ENCODE results near the gene LRRC4C.

Gene LRRC4C

DNA sequence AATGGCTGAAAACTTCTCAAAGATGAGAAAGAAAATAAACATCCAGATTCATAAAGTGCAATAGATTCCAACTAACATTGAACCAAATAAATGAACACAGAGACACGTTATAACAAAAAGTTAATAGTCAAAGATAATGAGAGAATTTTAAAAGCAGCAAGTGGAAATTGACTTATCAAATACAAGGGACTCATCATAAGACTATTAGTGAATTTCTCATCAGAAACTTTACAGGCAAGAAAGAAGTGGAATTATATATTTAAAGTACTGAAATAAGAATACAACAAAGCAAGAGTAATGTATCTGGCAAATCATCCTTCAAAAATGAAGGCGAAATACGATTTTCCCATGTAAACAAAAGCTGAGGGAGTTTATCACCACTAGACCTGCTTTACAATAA lies 852.7 kb downstream of the LRRC4C start:
- Histone ChIP-seq H3K36me3 (ENCODE audit: control insufficient read depth, insufficient read depth, low read length) (no peaks in the 10 kb centered on the region), H3K4me3 (replicated peaks; ENCODE audit: low read depth, low read length) (no peak overlapping the region), H3K27me3 (replicated peaks; ENCODE audit: control insufficient read depth, insufficient read depth, low read length) (no peaks in the 10 kb centered on the region)
- no peak for TF ChIP-seq CTCF (IDR thresholded peaks at IDR 0.05; ENCODE audit: insufficient read depth, low read length, poor library complexity, severe bottlenecking)
- no peak for DNase-seq (ENCODE audit: extremely low read depth, insufficient read length)

- no peak for TF ChIP-seq CTCF (IDR thresholded peaks at IDR 0.05; ENCODE audit: insufficient read depth, low read length, poor library complexity, severe bottlenecking)
- DNase-seq (ENCODE audit: extremely low read depth, insufficient read length): no peak
- no peaks in the 10 kb centered on the region for H3K36me3 ChIP-seq (ENCODE audit: control insufficient read depth, insufficient read depth, low read length)
- H3K27me3 ChIP-seq (replicated peaks; ENCODE audit: control insufficient read depth, insufficient read depth, low read length): no peaks in the 10 kb centered on the region
- no peak overlapping the region for H3K4me3 ChIP-seq (replicated peaks; ENCODE audit: low read depth, low read length)
These were observed 856.4 kb downstream of the LRRC4C start for GRCh38 chr11:40602866-40603552.

GRCh38 chr11:40597546-40598113 lies 861.8 kb downstream of the LRRC4C start:
- TF ChIP-seq CTCF (IDR thresholded peaks at IDR 0.05; ENCODE audit: insufficient read depth, low read length, poor library complexity, severe bottlenecking): no peak
- Histone ChIP-seq H3K27me3 (replicated peaks; ENCODE audit: control insufficient read depth, insufficient read depth, low read length) (no peaks in the 10 kb centered on the region), H3K4me3 (replicated peaks; ENCODE audit: low read depth, low read length) (no peak overlapping the region), H3K36me3 (ENCODE audit: control insufficient read depth, insufficient read depth, low read length) (no peaks in the 10 kb centered on the region)
- DNase-seq (ENCODE audit: extremely low read depth, insufficient read length): no peak

GRCh38 chr11:40573254-40573891 lies 886.1 kb downstream of the LRRC4C start:
- TF ChIP-seq CTCF (IDR thresholded peaks at IDR 0.05; ENCODE audit: insufficient read depth, low read length, poor library complexity, severe bottlenecking): no peak
- no peak for DNase-seq (ENCODE audit: extremely low read depth, insufficient read length)
- Histone ChIP-seq H3K36me3 (ENCODE audit: control insufficient read depth, insufficient read depth, low read length) (no peaks in the 10 kb centered on the region), H3K4me3 (replicated peaks; ENCODE audit: low read depth, low read length) (no peak overlapping the region), H3K27me3 (replicated peaks; ENCODE audit: control insufficient read depth, insufficient read depth, low read length) (no peaks in the 10 kb centered on the region)

GRCh38 chr11:40569947-40570531 lies 889.4 kb downstream of the LRRC4C start:
- no peaks in the 10 kb centered on the region for H3K36me3 ChIP-seq (ENCODE audit: control insufficient read depth, insufficient read depth, low read length)
- H3K27me3 ChIP-seq (replicated peaks; ENCODE audit: control insufficient read depth, insufficient read depth, low read length): no peaks in the 10 kb centered on the region
- no peak for TF ChIP-seq CTCF (IDR thresholded peaks at IDR 0.05; ENCODE audit: insufficient read depth, low read length, poor library complexity, severe bottlenecking)
- no peak for DNase-seq (ENCODE audit: extremely low read depth, insufficient read length)
- no peak overlapping the region for H3K4me3 ChIP-seq (replicated peaks; ENCODE audit: low read depth, low read length)
